Adipocyte (in vitro differentiated cells): ENCODE measurements around the gene GDF15.
A peak's percentile ranks its signal among the peaks of the same experiment; 100 is the strongest.

Experiments
- DNase-seq: peaks from one replicate; pipeline ENCODE4 v3.0.0-alpha.2; 2015; ENCODE audit warnings: low read depth
- H3K27me3 ChIP-seq: replicated peaks from 2 replicates; pipeline ENCODE4 v1.7.0; 2013; ENCODE audit warnings: mild to moderate bottlenecking, low read length, moderate library complexity; ENCODE audit not compliant: control insufficient read depth, insufficient read depth
- H3K36me3 ChIP-seq: 2 replicates; pipeline ENCODE4 v1.7.0; 2013; ENCODE audit warnings: low read length, mild to moderate bottlenecking, moderate library complexity; ENCODE audit not compliant: control insufficient read depth, insufficient read depth, severe bottlenecking
- H3K4me1 ChIP-seq: 2 replicates; pipeline ENCODE4 v1.7.0; 2013; ENCODE audit warnings: mild to moderate bottlenecking, low read length, moderate library complexity; ENCODE audit not compliant: control insufficient read depth, insufficient read depth
- H3K4me3 ChIP-seq: 2 replicates; pipeline ENCODE4 v1.7.0; 2013; ENCODE audit warnings: mild to moderate bottlenecking, low read length, moderate library complexity
- H3K9ac ChIP-seq: 2 replicates; pipeline ENCODE4 v1.7.0; 2013; ENCODE audit warnings: mild to moderate bottlenecking, low read length, moderate library complexity
- H3K9me3 ChIP-seq: 2 replicates; pipeline ENCODE4 v1.7.0; 2013; ENCODE audit warnings: mild to moderate bottlenecking, low read length, moderate library complexity; ENCODE audit not compliant: control insufficient read depth

Gene GDF15

DNA sequence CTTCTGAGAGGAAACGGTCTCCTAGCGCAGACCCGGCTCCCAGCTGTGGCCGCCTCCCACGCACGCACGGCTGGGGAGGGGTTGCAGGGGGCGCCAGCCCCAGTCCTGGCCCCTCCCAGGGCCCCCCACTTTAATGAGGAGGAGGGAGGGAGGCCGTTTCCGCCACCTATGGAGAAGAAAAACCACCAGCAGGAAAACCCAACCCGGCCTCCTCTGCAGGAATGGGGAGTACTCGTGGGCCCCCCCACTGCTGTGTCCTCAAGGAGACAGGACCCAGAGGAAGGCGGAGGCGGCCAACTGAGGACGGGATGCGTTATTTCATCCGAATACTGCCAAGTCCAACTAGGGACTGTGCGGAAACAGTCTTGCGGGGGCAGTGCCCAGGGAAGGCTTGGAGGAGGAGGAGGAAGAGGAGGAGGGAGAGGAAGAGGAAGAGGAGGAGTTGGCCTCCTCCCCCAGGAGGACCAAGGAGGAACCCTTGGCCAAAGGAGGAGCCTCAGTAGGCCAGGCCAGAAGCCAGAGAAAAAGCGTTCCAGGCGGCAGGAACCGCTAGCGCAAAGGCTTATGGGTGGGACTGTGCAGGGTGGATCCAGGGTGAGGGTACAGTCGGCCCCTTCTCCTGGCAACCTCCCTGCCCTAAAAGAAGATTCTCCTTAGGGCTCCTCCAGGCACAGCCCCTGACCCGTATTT is 29.4 kb downstream of the GDF15 start:
- peak overlapping the region; percentile 86 for H3K9ac ChIP-seq
- peak; percentile 53 for DNase-seq
- H3K27me3 ChIP-seq: no peaks in the 10 kb centered on the region
- peak overlapping the region; percentile 70 for H3K4me3 ChIP-seq
- peaks cover 42% of the 10 kb centered on the region for H3K4me1 ChIP-seq
- no peaks in the 10 kb centered on the region for H3K36me3 ChIP-seq
- no peaks in the 10 kb centered on the region for H3K9me3 ChIP-seq

DNA sequence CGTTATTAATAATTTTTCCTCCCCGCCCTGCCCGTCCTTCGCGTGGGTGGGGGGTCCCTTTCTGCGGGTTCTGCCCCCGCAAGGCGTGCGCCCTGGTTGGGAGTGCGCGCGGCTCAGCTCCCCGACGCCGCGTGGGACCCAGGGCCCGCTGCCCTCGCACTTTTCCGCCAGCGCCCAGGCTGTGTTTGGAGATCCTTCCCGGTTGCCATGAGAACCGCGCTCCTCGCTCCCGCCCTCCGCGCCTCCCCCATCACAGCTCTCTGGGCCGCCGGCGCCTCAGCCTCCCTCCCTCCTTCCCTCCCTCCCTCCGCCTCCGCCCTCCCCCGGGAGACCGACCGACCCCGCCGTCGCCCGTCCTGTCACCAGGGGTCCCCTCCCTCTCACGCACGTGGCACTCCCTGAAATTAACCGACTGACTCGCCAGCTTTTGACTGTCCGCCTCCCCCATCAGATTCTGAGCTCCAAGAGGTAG is 30.9 kb downstream of the GDF15 start:
- peak overlapping the region; percentile 86 for H3K9ac ChIP-seq
- H3K4me3 ChIP-seq: peak overlapping the region; percentile 74
- H3K36me3 ChIP-seq: no peaks in the 10 kb centered on the region
- no peaks in the 10 kb centered on the region for H3K9me3 ChIP-seq
- peaks cover 49% of the 10 kb centered on the region for H3K4me1 ChIP-seq
- DNase-seq: peak; percentile 96
- H3K27me3 ChIP-seq: no peaks in the 10 kb centered on the region

DNA sequence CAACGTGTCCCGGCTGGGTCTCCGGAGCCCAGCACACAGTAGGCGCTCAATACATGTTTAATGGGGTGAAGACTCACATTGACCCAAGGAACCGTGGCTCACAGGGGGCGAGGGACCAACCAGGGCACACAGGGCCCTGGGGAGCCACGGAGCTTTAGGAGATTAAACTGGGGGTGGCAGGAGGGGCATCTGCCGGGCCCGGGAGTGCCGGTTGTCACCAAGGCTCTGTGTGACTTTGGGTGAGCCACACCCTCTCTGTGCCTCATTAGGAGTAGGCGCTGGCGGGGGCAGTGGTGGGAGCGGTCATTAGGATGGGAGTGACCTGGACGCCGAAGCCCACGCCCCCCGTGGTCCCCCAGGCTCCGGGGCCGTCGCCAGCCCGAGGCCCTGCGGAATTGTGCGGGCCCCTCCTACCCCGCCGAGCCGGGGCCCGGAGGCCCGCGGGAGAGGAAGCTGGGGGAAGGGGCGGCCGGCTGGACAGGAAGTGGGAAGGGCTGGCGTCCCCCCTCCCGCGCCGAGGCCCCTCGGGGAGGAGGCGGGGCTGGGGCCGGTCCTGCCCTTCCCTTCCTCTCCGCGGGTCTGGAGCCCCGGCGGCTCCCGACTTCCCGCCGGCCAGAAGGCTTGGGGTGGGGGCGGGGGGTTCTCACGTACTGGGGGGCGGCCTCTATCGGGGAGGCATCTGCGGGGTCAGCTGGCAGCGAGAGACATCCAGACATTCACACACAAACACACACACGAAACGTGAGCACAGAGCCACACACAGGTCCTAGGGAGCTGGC is 31.5 kb downstream of the GDF15 start:
- H3K27me3 ChIP-seq: no peaks in the 10 kb centered on the region
- H3K36me3 ChIP-seq: no peaks in the 10 kb centered on the region
- H3K9ac ChIP-seq: peak overlapping the region; percentile 86
- peaks cover 49% of the 10 kb centered on the region for H3K4me1 ChIP-seq
- peak; percentile 91 for DNase-seq
- peak overlapping the region; percentile 74 for H3K4me3 ChIP-seq
- no peaks in the 10 kb centered on the region for H3K9me3 ChIP-seq

DNA sequence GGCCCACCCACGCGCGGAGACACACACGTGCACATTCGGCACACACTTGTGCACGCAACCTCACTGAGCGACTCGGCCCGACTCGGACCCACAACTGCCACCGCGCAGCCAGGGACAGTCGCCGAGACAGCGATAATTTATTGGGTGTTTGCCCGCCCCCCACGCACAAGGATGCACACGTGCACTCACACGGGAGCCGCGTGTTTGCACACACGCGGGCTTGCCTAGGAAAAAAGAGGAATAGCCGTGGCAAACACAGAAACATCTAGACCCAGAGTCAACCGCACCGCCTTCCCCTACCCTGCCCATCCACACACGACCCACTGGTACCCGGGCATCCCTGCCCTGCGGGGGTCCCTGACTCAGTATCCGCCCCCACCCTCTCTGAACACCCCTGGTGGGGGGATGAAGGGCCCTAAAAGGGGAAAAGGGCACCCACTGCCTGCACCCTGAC is 32.1 kb downstream of the GDF15 start:
- Histone ChIP-seq H3K4me1 (peaks cover 49% of the 10 kb centered on the region), H3K36me3 (no peaks in the 10 kb centered on the region), H3K9ac (peak overlapping the region; percentile 82), H3K9me3 (no peaks in the 10 kb centered on the region), H3K27me3 (no peaks in the 10 kb centered on the region), H3K4me3 (peak overlapping the region; percentile 81)
- no peak for DNase-seq

GRCh38 chr19:18418483-18419194 is 32.7 kb downstream of the GDF15 start:
- no peaks in the 10 kb centered on the region for H3K27me3 ChIP-seq
- peaks cover 49% of the 10 kb centered on the region for H3K4me1 ChIP-seq
- H3K4me3 ChIP-seq: peak overlapping the region; percentile 81
- no peaks in the 10 kb centered on the region for H3K9me3 ChIP-seq
- no peaks in the 10 kb centered on the region for H3K36me3 ChIP-seq
- no peak for DNase-seq
- peak overlapping the region; percentile 82 for H3K9ac ChIP-seq

DNA sequence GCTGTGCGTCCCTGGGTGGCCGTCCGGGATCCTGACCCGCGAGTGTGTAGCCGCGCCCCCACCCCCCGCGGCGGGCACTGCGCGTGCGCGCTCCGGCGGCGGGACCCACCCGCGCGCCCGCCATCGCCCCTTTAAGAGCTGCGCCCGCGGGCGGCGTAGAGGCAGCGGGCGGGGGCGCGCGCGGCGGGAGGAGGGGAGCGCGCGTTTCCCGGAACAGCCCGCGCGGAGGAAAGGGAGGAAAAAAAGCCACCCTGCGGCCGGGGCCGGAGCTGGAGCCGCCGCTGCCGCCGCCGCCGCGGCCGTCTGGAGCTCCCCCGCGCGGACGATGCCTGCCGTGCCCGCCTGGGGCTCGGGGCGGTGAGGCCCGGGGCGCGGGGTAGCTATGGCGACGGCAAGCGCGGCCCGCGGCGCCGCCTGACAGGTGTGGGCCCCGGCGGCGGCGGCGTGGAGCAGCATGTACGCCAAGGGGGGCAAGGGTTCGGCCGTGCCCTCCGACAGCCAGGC is 33.3 kb downstream of the GDF15 start, which contains the start of gene SSBP4:
SSBP4 (plus strand) TSS at position 204 of the 504 bp plus-strand sequence; CDS start at position 455, 251 bp downstream.
- Histone ChIP-seq H3K4me1 (peaks cover 48% of the 10 kb centered on the region), H3K36me3 (no peaks in the 10 kb centered on the region), H3K9ac (peak within 1 kb of the TSS; percentile 85), H3K27me3 (no peaks in the 10 kb centered on the region), H3K9me3 (no peaks in the 10 kb centered on the region), H3K4me3 (peak within 1 kb of the TSS; percentile 81)
- DNase-seq: peak; percentile 89

DNA sequence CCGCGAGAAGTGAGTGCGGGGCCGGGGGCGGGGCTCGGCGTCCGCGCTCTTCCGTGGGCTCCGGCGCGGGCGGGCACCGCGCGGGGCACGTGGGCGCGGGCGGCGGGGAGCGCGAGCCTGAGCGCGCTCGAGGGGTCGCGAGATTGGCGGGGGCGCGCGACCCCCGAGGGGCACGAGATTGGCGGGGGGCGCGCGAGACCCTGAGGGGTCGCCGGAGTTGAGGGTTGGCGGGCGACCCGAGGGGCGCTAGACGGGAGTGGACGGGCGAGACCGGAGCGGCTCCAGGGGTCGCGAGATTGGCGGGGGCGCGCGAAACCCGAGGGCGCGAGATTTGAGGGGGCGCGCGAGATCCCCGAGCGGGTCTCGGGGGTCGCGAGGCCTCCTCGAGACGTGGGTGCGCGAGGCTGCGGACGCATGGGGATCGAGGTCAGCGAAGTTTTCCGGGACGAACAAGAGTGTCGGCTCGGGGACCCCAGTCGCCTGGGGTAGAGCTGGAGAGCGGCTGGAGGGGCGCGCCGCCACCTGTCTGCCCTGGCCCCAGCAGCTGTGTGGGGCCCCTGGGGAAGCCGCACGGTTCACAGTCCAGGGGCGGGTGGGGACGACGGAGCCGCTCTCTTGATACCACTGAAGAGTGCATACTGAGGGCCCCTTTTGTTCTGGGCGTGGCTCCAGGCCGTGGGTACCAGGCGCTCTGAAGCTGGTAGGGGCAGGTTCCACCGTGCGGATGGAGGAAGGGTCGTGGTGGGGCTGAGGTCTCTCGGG is 33.9 kb downstream of the GDF15 start:
- H3K9me3 ChIP-seq: no peaks in the 10 kb centered on the region
- peak; percentile 58 for DNase-seq
- H3K4me3 ChIP-seq: peak overlapping the region; percentile 81
- H3K36me3 ChIP-seq: no peaks in the 10 kb centered on the region
- H3K4me1 ChIP-seq: peaks cover 42% of the 10 kb centered on the region
- peak overlapping the region; percentile 85 for H3K9ac ChIP-seq
- no peaks in the 10 kb centered on the region for H3K27me3 ChIP-seq

DNA sequence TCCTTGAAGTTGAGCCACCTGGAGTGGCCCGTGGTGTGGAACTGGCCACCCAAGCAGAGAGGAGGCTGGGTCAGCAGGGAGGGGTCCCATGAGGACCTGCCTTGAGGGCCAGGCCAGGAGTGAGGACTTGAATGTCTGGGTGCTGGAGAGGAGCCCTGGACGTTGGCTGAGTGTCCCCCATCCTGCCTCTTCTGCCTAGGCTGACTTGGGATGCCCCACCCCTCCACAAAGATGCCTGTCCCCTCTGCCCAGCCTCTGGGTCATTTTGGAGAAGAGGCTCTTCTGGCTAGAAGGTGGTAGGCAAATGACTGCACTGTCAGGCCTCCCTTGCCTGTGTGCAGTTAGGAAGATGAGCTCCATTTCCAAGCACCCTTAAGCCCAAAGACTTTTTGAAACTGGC is 35.0 kb downstream of the GDF15 start:
- Histone ChIP-seq H3K27me3 (no peaks in the 10 kb centered on the region), H3K4me1 (peaks cover 40% of the 10 kb centered on the region), H3K4me3 (peak overlapping the region; percentile 81), H3K9me3 (no peaks in the 10 kb centered on the region), H3K36me3 (no peaks in the 10 kb centered on the region), H3K9ac (peak overlapping the region; percentile 85)
- no peak for DNase-seq

- Histone ChIP-seq H3K4me1 (peaks cover 40% of the 10 kb centered on the region), H3K36me3 (no peaks in the 10 kb centered on the region), H3K4me3 (peak overlapping the region; percentile 81), H3K9me3 (no peaks in the 10 kb centered on the region), H3K27me3 (no peaks in the 10 kb centered on the region), H3K9ac (peak overlapping the region; percentile 85)
- DNase-seq: no peak
Measured at GRCh38 chr19:18421371-18421959, 35.5 kb downstream of the GDF15 start.

DNA sequence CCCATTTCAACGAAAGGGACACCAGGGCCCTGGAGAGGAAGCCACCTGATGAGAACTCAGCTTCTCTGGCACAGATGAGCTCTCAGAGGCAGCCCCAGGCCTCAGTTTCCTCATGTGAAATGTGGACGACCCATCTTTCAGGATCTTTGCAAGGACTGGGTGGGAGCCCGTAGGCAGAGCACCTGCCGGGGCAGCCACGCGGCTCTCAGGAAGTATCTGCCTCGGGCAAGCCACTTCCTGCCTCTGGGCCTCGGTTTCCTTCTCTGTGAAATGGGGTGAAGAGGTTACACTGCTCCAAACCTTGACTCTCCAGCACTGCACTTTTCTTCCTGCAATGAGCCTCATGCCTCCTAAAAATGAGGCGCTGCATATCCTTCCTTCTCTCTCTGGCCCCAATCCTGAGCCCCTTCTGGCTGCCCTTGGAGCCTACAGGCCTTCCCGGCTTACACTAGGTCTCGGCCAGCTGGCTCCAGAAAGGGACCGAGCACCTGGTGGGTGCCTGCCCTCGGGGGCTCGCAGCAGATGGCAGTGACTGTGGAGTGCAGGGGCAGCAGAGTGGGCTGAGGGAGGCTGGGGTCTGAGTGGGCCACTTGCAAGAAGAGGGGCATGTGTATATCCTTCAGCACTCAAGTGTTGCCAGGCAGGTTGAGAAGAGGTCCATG is 36.7 kb downstream of the GDF15 start:
- Histone ChIP-seq H3K4me1 (peaks cover 39% of the 10 kb centered on the region), H3K36me3 (no peaks in the 10 kb centered on the region), H3K4me3 (no peak overlapping the region), H3K9ac (no peak overlapping the region), H3K9me3 (no peaks in the 10 kb centered on the region), H3K27me3 (no peaks in the 10 kb centered on the region)
- no peak for DNase-seq
